NCI-H2081 (cell line): ENCODE data around the gene IL21.
"Not testable (repeated sequence)": the region's sequence is repeated elsewhere in the genome, so short reads cannot be mapped to it uniquely, and the experiment has no call there.

Source experiments
- DNase-seq, 2 experiments: peaks; one replicate each; lab custom pipeline; 2025; lab: John Stamatoyannopoulos, UW

Gene IL21

DNA sequence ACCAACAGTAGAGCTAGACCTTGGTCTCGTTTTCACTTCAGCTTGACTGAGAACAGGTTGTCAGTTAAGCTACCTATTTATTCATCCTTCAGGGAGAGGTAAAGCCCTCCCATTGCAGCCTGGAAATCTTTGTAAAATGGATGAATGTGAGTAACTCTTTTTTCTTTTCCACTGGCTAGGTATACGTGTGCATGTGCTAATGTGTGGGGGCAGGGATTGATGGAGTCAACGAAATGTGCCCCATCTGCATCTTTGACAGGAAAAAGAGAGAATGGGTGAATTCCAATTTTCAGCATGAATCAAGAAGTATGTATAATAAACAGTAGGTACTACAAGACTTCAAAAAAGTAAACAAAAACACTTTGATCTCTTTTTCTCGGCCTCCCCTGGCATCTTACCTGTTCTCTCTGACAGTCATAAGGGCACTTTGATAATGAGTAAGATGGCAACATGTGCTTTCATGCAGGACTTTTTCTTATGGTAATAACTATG, at the start of gene IL21:
Gene IL21 (minus strand): TSS at position 51 of the 492 bp plus-strand sequence. CDS start 55 bp downstream, outside the sequence.
- DNase-seq = no peak

DNA sequence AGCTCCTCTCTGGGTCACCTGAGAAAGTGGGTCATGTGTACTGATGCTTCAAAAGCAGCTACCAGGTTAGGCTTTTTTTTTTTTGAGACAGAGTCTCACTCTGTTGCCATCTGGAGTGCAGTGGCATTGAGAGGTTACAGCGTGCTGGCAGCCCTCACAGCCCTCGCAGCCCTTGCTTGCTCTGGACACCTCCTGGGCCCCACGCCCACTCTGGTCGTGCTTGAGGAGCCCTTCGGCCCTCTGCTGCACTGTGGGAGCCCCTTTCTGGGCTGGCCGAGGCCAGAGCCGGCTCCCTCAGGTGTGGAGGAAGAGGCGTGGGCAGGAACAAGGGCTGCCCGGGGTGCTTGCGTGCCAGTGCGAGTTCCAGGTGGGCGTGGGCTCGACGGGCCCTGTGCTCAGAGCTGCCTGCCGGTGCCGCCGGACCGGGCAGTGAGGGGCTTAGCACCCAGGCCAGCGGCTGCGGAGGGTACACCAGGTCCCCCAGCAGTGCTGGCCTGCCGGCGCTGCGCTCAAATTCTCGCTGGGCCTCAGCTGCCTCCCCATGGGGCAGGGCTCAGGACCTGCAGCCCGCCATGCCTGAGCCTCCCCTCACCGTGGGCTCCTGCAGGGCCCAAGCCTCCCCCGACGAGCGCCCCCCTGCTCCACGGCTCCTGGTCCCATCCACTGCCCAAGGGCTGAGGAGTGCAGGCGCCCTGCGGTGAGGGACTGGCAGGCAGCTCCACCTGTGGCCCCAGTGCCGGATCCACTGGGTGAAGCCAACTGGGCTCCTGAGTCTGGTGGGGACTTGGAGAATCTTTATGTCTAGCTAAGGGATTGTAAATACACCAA, 49.3 kb upstream of the IL21 start:
- DNase-seq = no peak

DNA sequence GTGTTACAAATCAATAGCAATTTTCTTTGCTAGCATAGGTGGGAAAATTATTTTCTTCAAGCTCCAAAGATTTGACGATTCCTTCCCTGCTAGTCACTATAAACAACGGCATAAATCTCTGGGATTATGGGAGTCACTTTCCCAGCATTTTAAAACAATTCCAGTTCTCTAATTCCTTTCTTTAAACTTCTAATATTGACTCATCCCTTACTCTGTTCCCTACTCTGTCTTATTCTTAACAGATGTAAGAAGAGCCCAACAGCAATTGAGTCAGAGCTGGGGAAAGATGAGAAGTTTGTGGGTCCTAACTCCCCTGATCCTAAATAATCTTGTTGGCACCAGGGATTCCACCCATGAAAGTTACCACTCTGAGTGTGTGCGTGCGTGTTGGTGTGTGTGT, 47.4 kb upstream of the IL21 start:
- DNase-seq = no peak

DNA sequence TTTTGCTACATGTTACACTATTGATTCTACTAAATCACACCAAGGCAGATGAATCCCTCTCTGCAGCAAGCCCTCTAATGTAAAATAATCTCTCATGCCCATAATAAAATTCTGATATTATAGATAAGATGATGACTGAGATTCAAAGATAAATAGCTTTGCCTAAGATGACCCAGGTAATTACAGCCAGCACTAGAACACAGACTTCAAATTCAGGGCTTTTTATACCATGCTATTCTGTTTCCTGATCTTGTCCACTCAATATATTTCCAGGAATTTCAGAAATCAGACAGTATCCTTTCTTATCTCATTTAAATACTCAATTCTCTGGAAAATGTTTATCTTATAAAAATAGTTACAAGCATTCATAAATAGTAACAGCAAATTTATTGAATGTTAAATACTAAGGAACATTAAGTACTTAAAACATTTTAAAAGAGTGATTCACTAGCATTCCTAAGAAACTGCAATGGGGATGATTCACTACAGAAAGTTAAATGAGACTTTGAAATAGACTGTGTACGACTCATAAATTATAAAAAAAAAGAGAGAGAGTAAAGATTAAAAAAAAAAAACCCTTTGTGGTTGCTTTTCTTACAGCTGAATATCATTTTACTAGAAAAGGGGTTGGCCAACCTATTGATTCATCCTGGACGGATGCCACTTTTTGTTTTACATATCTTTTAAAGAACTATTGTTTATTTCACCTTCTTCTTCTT, 45.8 kb upstream of the IL21 start:
- DNase-seq = no peak

DNA sequence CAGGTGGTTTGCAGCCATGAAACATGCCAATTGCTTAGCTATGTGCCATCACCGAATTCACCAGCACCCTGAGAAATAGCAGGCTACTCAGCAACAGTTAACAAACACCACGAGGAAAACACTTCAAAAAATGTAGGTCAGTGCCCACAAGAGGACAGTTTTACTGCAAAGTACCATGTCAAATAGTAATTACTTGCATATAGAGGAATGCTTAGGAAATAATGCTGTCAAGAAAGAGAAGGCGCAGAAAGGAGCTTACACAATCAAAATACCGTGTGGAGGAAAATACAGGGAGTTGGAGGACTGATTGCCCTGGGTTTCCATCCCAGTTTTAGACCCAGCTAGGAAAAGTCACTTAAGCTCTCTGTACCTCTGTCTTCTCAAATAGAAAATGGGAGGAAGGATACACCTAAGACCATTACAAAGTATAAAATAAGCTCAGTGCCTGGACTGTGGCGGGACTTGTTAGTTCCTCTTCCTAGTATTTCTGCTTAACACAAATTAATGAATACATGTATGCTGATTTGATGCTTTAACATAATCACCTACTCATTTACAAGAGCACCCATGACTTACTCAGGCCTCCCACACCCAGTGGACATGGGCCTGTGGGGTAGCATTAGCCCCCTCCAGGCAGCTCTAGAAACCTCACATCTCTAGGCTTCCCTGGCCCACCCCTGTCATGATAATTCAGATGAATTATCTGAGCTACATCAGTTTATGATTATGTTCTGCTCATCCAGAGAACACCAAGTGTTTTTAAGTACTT, 44.5 kb upstream of the IL21 start:
- no peak for DNase-seq

DNA sequence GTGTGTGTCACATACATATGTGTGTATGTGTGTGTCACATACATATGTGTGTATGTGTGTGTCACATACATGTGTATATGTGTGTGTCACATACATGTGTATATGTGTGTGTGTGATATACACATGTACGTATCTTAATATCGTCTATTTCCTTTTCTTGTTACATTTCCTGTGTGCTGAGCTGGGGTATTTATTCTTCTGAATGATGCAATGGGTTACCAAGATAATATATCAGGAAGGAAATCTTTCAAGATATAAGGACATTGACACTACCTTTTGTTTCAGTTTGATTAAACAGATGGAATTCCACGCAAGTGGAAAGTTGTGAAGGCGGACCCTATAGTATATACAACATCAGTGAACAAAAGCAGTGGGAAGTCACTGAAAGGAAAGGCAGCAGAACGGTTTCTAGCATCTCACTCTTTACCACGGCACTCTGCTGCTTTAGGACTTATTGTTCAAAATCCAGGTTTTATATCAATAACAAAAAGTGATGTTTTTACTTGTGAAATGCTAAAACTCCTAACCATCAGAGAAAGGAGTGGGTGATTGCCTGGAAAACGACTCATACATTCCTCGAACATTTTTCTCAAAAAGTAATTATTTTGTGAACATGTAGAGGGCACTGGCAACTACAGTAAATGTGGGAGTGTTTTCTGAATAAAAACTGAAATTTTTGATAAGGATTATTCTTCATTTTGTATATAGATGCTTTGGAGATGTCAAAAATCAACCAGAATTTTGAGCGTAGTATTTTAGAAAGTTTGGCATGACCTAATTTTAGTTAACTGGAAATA, 43.1 kb upstream of the IL21 start:
- DNase-seq = no peak

DNA sequence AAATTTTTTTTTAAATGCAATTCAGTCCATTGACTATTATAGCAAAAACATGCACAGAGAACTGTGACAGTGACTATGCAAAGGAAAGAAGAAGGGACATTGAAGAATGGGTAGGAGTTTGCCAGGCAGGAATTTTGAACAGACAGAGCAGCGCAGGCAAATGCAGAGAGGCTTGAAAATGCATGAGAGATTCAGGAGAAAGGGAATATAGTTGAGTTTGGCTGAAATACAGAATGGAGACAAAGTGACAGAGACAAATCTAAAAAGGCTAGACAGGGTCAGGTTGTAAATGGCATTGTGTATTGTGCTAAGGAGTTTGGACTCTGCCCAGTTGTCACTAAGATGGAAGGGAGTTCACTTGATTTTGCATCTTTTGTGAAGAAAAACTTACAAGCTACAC, 42.4 kb upstream of the IL21 start:
- no peak for DNase-seq

DNA sequence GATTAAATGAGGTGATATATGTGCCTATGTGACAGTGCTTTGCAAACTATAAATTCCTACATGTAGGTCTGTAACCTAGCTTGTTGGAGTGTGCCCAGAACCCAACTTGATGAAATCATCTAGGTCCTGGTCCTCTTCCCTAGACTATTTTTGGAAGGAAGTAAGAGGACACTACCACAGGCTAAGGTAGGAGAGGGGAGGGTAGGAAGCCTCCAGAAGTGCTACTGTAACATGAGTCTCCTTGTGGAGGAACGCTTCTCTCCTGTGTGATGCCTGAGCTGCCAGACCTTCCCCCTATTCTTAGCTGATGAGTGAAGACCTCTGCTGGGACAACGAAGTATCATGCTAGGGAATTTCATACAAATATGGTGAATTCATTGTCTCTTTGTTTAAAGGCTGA, 41.8 kb upstream of the IL21 start:
- no peak for DNase-seq

DNA sequence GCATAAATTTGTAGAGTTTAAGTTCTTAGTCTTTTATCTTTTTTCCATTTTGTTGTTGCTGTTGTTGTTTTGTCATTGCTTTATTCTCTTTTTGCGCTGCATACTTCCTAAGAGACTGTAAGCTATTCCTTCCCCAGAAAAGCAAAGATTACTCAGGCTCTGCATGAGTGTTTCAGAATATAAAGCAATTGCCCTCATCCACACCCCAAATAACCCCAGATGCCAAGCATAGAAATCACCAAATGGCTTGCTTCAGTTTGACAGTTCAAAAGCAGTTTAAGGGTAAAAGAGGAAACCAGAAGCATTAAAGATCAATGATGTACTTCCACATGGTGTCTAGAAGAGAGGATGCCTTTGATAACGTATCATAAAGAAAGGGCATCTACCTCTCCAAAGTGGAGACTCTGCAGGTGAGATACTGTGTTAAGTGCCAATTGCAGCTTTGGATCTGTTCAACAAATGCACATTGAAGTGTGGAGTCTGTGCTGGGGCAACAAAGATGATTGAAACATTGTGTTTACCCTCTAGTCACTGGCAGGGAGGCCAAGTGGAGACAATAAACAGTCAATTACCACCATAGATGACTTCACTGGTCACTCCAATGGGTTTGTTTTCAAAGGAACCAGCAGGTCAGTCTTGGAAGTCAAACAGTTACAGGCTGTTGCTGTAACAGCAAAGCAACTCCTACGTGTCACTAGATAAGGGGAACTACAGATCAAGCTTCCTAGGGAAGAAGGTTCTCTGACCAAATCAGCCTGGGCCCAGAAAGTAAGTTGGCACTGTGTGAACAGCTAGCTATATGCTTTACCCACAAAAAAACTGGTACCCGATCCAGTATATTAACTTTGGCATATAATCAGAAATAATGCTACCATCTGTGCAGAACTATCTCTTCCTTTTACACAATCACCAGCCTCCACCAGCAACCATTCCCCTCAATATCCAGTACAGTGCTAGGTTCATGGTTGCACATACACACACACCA, 40.6 kb upstream of the IL21 start:
- DNase-seq = no peak

DNA sequence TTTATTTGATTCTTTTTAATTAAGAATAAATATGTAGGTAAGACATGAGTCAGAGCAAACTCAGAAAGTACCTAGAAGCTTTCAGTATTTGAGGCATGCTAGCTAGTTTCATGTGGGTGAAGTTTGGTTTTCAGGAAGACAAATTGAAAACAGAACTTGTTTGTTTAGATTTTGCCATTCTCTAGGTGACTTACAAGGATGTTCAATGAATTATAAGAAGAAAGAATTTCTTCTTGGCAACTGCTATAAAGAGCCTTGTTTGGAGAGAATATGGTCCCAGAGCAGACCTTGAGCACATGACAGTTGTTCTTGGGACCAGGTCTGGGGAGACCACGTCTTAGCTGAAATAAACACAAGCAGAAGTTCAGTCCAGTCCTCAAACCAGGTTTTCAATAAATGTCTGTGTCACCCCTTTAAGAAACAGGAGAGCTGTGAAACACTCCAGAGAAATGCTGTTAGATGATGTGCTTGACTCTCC, 38.0 kb upstream of the IL21 start:
- DNase-seq = no peak

DNA sequence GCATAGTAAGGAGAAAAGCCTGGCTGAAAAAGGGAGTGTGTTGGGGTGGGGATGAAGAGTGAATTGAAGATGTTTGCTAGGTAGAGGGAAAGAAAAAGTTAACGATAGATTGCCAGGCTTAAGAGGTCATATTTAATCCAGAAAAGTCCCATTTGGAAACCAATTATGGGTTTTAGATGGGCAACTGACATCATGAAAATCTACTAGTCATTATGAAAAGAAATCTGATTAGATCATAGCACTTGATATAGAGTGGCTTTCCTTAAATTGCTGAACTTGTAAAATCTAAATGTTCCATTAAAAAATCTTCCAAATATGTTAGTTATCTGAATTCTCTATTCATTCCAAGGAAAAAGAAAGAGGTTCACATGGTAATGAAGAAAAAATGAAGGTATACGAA, 37.5 kb upstream of the IL21 start:
- DNase-seq = no peak

DNA sequence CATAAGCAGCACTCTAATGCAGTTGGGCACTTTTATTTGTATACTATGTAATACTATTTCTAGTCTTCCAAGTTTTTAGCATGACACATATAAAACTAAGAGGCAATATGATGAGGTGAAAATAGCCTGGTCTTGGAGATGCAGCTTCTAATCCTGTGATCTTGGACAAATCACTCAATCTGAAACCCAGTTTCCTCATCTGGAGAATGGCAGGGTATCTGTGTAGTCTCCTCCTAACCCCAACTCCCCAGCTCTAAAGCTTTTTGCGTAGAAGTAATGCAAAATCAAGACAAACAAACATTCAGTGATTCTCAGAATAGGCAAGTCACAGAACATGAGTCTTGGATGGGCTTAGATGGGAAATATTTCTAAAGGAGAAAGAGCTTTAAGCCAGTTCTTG, 36.7 kb upstream of the IL21 start:
- DNase-seq = no peak

DNA sequence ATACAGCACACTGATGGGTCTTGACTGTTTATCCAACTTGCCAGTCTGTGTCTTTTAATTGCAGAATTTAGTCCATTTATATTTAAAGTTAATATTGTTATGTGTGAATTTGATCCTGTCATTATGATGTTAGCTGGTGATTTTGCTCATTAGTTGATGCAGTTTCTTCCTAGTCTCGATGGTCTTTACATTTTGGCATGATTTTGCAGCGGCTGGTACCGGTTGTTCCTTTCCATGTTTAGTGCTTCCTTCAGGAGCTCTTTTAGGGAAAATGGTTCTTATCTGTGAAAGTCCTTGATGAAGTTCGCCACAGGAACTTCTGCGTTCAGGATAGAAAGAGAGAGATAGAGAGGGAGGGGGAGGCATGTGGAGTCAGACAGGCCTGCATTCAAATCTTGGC, 35.7 kb upstream of the IL21 start:
- not testable (repeated sequence) for DNase-seq

DNA sequence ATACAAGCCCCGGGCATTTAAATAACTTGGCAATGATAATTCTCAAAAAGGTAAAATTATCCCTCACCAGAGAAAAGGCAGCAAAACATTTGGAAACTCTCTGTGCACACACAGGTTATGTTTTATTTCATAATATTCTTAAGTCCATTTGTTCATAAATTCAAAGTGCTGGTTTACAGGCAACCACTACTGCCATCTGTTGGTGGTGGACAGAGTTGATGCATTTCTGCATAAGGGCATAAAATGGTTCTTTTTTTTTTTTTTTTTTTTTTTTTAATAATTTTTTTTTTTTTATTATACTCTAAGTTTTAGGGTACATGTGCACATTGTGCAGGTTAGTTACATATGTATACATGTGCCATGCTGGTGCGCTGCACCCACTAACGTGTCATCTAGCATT, 31.5 kb upstream of the IL21 start:
- DNase-seq = no peak

DNA sequence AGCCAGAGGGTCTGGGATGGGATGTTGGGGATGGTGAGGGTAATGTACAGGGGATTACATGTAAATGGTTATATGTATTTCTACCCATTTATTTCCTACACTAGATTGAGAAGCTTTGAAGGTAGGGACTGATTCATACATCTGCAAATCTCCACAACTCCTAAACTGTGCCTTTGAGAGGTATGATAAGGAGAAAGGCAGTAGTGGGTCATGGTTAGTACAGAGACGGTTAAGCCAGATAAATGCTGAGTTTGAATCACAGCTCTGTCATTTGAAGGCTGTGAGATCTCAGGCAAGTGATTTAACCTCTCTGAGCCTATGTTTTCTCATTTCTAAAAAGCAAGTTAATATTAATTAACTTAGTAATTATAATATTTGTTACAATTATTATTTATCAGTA, 29.3 kb upstream of the IL21 start:
- DNase-seq = no peak

DNA sequence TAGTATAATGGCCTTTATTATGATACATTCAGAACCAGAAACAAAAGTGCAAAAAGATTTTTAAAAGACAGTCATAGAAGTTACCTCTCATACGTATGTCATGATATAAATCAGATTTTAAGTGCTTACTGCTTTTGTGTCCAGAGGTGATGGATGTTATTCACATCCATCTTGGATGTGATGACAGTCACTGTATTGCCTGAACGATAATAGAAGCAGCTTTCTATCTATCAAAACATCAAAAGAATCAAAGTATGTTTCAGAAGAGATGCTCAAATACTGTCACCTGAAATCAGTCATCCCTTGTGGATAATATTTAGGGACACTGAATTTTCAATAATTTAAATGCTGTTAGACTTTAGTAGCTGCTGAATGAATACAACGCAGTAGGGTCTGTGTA, 26.8 kb upstream of the IL21 start:
- DNase-seq = no peak

DNA sequence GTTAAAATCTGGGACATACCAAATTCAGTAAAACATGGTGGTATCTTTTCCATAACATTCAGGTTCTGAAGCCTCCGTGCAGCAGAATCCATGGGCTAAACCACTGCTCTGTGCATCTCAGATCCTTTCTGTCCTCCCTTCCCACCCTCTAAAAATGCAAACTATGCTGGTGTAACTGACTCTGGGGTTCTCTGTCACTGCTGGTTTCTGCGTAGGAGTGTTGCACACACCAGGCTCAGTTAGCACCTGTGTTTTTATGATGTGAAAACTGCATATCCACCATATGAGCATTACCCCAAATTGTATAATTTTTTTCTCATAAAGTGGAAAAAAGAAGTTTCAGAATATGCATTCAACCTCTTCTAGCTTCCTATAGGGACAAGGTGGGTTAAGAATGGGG, 22.4 kb upstream of the IL21 start:
- DNase-seq = no peak

DNA sequence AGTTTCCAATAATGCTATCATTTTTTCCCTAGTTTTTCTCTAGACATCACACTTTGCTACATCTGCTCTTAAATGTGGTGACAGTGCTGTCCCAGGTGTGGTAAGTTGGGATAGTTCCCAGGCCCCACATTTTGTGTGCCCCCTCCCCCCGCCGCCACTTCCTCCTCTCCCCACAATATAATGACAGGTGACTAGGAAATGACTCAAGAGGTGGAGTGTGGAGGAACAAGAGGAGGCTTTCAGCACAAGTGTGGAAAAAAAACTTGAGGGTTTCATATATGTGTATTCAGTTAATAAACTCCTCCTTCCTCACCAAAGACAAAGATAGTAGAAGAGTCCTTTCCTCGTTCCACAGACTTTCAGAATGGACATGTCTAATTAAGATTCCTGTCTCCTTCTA, 18.3 kb upstream of the IL21 start:
- DNase-seq = no peak

DNA sequence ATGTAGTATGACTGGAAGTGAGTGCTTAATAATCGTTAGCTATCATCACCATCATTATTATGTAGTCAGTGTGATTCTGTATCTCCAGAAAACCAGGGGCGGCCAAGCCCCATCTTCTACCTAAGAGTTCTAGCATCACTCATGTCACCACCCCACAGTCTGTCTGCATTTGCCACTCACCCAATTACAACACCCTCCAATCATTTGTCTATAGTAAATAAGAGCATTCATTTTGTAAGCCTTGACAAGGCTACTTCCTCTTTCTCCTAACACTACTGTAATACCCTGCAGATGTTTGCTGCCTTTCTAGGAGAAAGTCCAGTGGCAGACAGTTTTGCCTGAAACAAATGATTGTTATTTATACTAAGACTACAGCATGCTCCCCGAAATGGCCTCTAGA, 15.8 kb upstream of the IL21 start:
- no peak for DNase-seq

DNA sequence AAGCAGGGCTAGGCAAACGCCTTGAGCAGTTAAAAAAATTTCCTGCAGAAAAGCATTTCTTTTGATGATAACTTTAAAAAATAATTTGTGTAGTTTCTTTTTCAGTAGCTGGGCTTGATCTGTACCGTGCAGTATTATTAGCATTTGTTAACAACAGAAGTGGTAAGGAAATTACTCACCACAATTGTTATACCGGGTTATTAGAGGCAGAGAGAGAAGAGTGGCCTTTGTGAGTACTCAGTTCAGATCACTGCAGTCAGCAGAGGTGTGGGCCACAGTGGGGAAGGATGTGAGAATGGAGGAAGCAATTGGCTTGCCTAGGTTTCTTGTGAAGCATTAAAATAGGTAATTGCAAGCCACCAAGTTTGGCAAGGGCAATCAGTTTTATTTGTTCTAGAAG, 14.3 kb upstream of the IL21 start:
- DNase-seq = no peak
